Renal cortex interstitium (tissue), 3 donors: ENCODE measurements around the gene RBBP4. TPM values are rescaled to one million over a fixed set of nuclear protein-coding genes. Genes with fewer than 3 reads are reported as not detected.

Experiments used
- polyA plus RNA-seq, 3 donors: library from polyadenylated mRNA; unstranded; fragments of 120-200 nt; gene quantifications; one replicate each; pipeline ENCODE4 v1.2.1, GENCODE V29; 2013; ENCODE audit not compliant: insufficient read length in 3 of 3

The RBBP4 gene
- polyA plus RNA-seq, 3 donors, result 290 to 367 (median 336) TPM

Other genes starting within 250 kb of the RBBP4 start
- gene ZBTB8B, start 186.1 kb upstream of the RBBP4 start, polyA plus RNA-seq, result 1 to 10 TPM; 1.2 to 1.5 (median 1.3) TPM
- 10 to 100 TPM; 16.5 to 17.1 (median 16.9) TPM for gene ZBTB8A, start 111.8 kb upstream of the RBBP4 start, polyA plus RNA-seq
- 10 to 100 TPM; 34.8 to 40.4 (median 39.3) TPM for gene ZBTB8OS, start 658 bp upstream of the RBBP4 start, polyA plus RNA-seq
- gene SYNC, start 51.6 kb downstream of the RBBP4 start, polyA plus RNA-seq, result 1 to 10 TPM; 1.3 to 2.0 (median 1.8) TPM
- gene YARS1, start 166.2 kb downstream of the RBBP4 start, polyA plus RNA-seq, result 10 to 100 TPM; 57.3 to 68.0 (median 60.2) TPM
- gene S100PBP, start 166.4 kb downstream of the RBBP4 start, polyA plus RNA-seq, result 10 to 100 TPM; 31.7 to 46.5 (median 37.2) TPM
- 10 to 100 TPM; 46.5 to 56.8 (median 56.2) TPM for gene FNDC5, start 219.7 kb downstream of the RBBP4 start, polyA plus RNA-seq
- under 1 TPM; 0.31 to 0.95 (median 0.71) TPM for gene HPCA, start 235.3 kb downstream of the RBBP4 start, polyA plus RNA-seq